ENCODE results near the gene KCNK4. TPM values are rescaled to one million over a fixed set of nuclear protein-coding genes. Genes with fewer than 3 reads are reported as not detected.
A peak's percentile ranks its signal among the peaks of the same experiment; 100 is the strongest.

Gene KCNK4
- total RNA-seq, 1 experiment from 2014 or later: 0.28 TPM

- Histone ChIP-seq H2AK5ac (ENCODE audit: insufficient read length, low read length) (no peak overlapping the region), H3K27ac (ENCODE audit: insufficient read length, low read depth, low read length) (no peak overlapping the region), H3K23me2 (ENCODE audit: insufficient read length, low read depth, low read length, poor library complexity, severe bottlenecking) (peaks cover 26% of the 10 kb centered on the region), H3K18ac (ENCODE audit: insufficient read length, low read depth, low read length) (no peak overlapping the region), H4K5ac (ENCODE audit: insufficient read length, low read depth, low read length) (no peak overlapping the region), H2AFZ (ENCODE audit: low read length) (no peak overlapping the region), H2BK15ac (ENCODE audit: low read depth, low read length) (no peak overlapping the region), H3K56ac (ENCODE audit: insufficient read length, low read depth, low read length) (no peak overlapping the region), H3K9me3 (ENCODE audit: control insufficient read depth, low read depth, low read length) (no peaks in the 10 kb centered on the region), H3K4me2 (ENCODE audit: insufficient read depth, insufficient read length, low read length) (peak overlapping the region; percentile 67), H3K27me3 (ENCODE audit: insufficient read depth, low read length) (no peaks in the 10 kb centered on the region), H3K4ac (ENCODE audit: low read depth, low read length) (no peak overlapping the region), H2BK12ac (ENCODE audit: insufficient read length, low read depth, low read length) (no peak overlapping the region), H3T11ph (ENCODE audit: low read length) (no peak overlapping the region), H3K23ac (ENCODE audit: insufficient read length, low read depth, low read length) (no peak overlapping the region), H4K20me1 (ENCODE audit: control insufficient read depth, insufficient read depth, insufficient read length) (no peaks in the 10 kb centered on the region), H2BK120ac (ENCODE audit: low read depth, low read length, poor library complexity, severe bottlenecking) (no peak overlapping the region), H3K4me1 (ENCODE audit: insufficient read depth, low read length) (peaks cover 9% of the 10 kb centered on the region; the same call in 1 of the 2 replicates), H4K91ac (ENCODE audit: insufficient read length, low read depth, low read length) (no peak overlapping the region), H3K14ac (ENCODE audit: insufficient read depth, low read length) (no peak overlapping the region; the same call in 1 of the 2 replicates), H2BK5ac (ENCODE audit: insufficient read length, low read length) (no peak overlapping the region), H3K79me1 (ENCODE audit: insufficient read depth, low read depth, low read length, poor library complexity, severe bottlenecking) (peaks cover 3% of the 10 kb centered on the region), H3K79me2 (ENCODE audit: insufficient read depth, low read length) (peaks cover 7% of the 10 kb centered on the region; the same call in 1 of the 2 replicates), H4K8ac (replicated peaks; ENCODE audit: insufficient read length, low read depth, low read length) (no peak overlapping the region), H3K9ac (ENCODE audit: extremely low read depth, insufficient read length, low read length) (no peak overlapping the region), H2BK20ac (ENCODE audit: low read depth, low read length, poor library complexity, severe bottlenecking) (no peak overlapping the region)
- Mint-ChIP-seq H3K27ac (peak overlapping the region; percentile 88 to 97 (median 97); a peak in 6 of 7 replicates), H3K4me1 (peaks cover 34 to 44% of the 10 kb centered on the region in 2 experiments), H3K27me3 (ENCODE audit: low read depth) (no peaks in the 10 kb centered on the region), H3K4me3 (peak overlapping the region; percentile 76 to 93), H3K9me3 (no peaks in the 10 kb centered on the region; a peak in 1 of 5 replicates), H3K36me3 (ENCODE audit: insufficient read depth in 1 of 3, low read depth in 3 of 3) (peaks cover 8 to 21% (median 15%) of the 10 kb centered on the region in 3 experiments; a peak in 6 of 7 replicates)
- no peak for DNase-seq
- WGBS (ENCODE audit: extremely low coverage, insufficient read length, low lambda C conversion rate): no CpG with 5 or more reads among the region's 13 CpGs
- no peak for TF ChIP-seq CTCF (conservative IDR thresholded peaks at IDR 0.05)
These were observed 40.6 kb upstream of the KCNK4 start for GRCh38 chr11:64250415-64251015.

All from H9 (cell line).